NCI-H2227 treated with DMSO at 0.1 percent for 48 hours (cell line): Measurements from ENCODE around the gene HDAC10.

ENCODE experiments used
- DNase-seq: peaks from one replicate; lab custom pipeline; 2025; lab: John Stamatoyannopoulos, UW

HDAC10 gene

DNA sequence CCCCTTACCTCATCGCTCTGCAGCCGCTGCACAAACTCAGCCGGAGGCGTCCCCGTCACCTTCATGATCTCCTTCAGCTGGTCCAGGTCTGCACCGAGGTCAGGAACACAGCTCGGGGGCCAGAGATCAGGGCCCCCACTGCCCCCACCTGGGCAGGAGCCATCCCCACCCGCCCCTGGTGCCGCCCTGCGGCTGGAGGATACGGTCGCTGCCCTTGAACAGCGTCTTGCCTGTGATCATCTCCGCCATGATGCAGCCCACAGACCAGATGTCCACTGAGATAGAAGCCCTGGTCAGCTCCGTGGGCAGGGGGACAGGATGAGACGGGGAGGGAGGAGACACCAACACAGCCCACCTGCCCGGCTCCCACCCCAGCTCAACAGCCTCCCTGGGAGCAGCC, 4.5 kb upstream of the HDAC10 start:
- no peak for DNase-seq

DNA sequence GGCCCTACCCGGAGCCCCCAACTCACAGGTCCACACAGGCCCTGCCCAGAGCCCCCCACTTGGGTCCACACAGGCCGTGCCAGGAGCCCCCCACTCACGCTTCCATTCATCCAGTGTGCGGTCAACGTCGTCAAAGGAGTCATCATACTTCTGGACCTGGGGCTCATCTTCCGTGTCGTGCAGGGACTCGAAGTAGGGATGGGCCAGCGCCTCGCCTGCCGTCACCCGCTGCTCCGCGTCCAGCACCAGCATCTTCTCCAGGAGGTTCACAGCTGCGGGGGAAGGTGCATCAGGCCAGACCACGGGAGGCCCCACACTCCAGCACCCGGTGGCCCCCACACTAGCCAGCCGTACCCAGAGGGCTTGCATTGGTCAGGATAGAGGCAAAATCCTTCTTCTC, 4.0 kb upstream of the HDAC10 start:
- DNase-seq = no peak

DNA sequence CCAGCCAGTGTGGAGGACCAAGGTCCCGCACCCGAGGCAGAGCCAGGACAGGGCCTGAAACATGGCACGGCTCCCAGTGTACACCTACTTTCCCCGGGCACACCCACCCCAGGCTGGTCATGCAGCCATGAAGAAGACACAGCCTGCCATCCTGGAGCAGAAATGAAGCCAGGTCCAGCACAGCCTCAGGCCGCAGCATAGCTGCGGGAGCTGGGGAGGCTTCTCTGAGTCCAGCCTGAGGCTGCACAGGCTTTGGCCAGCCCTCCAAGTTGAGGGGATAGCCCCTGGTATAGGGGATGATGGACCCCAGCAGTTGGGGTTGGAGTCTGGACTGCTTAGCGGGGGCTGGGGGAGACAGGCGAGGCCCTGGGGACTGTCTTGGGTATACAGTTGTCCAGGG, 2.9 kb upstream of the HDAC10 start:
- DNase-seq = no peak

DNA sequence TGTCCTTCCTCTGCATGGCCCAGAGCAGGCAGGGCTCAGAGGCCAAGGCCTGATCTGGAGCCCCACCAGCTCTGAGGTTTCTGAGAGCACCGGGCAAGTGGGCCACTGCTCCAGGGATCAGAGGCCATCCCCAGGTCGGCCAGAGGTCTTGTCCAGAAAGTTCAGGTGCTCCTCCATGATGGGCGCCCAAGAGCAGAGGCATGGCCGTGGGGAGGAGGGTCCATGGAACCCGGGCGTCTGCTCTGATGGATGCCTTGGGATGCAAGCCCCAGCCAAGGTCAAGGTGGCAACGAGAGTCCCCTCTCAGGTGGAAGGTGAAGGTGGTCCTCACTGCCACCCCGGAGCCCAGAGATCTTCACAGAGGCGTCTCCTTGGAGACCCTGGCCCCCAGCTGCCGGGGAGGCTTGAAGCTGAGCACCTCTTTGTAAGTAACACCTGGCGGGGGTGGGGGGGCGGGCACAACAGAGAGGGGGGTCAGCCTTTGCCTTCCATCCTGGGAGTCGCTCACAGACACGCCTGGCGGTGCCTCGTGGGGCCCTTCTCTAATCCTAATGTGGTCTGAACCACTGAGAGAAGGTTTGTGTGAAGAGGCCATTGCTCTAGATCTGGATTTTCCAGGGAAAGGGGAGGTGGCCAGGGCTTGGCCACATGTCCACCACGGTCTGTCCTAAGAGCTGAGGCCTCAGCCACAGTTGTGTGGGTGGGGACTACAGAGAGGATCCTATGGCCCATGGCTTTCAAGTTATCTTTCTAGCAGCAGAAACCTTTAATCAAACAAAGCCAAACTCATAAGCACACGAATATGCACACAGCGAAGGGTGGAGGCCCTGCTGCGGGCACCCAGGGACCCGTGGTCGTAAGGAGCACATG, 2.2 kb upstream of the HDAC10 start:
- DNase-seq = no peak

- no peak for DNase-seq
Observed at GRCh38 chr22:50252082-50253045, 1.3 kb upstream of the HDAC10 start.

- no peak for DNase-seq
Observed at GRCh38 chr22:50251477-50252081, 514 bp upstream of the HDAC10 start.

- no peak for DNase-seq
Observed at GRCh38 chr22:50250249-50250554, 863 bp downstream of the HDAC10 start.

GRCh38 chr22:50249341-50250248, 1.5 kb downstream of the HDAC10 start:
- DNase-seq = no peak

- DNase-seq = no peak
Observed at GRCh38 chr22:50248196-50249081, 2.6 kb downstream of the HDAC10 start.

GRCh38 chr22:50247748-50248147, 3.3 kb downstream of the HDAC10 start:
- peak; percentile 64 for DNase-seq

DNA sequence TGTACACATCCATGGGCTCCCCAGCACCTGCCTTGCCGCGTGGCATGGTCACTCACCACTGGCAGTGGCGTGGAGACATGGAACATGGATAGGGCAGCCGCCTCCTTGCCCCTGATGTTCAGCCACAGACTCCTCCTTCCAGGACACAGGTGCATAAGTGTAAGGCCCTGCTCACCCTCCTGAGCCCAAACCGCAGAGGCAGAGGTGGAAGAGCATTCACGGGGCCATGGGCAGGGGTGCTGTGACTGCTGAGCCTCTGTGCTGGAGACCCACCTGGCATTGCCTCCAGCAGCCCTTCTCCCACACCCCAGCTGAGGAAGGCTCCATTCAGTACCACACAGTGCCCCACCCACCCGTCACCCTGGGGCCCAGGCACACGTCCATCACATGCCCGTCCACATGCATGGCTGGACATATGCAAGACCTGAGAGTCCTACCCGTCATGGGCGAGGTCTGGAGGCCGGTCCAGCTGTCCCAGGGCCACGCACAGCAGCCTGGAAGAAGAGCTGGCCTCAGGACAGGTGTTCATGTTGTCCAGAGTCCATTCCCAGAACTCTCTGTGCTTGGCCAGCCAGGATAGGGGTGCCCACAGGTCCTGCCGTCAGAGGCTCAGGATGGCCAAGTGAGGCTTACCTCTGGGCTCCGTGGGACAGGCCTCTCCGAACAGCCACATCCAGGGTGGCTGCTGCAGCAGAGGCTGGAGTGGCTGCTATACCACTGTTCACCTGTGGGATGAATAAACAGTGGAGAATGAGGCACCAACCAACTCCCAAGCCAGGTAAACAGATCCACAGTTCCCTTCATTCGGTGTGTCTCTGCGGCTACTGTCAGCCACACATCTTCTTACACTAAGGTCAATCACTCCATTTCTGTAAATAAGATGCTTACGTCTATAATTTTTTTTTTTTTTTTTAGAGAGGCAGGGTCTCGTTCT, 4.6 kb downstream of the HDAC10 start:
- DNase-seq = no peak

- no peak for DNase-seq
Observed at GRCh38 chr22:50245214-50246072, 5.6 kb downstream of the HDAC10 start.

GRCh38 chr22:50244420-50245213, 6.4 kb downstream of the HDAC10 start, which contains the start of gene TUBGCP6:
TUBGCP6 (minus strand) TSS chr22:50245023; CDS start chr22:50244459, 564 bp downstream.
- peak; percentile 79 for DNase-seq

DNA sequence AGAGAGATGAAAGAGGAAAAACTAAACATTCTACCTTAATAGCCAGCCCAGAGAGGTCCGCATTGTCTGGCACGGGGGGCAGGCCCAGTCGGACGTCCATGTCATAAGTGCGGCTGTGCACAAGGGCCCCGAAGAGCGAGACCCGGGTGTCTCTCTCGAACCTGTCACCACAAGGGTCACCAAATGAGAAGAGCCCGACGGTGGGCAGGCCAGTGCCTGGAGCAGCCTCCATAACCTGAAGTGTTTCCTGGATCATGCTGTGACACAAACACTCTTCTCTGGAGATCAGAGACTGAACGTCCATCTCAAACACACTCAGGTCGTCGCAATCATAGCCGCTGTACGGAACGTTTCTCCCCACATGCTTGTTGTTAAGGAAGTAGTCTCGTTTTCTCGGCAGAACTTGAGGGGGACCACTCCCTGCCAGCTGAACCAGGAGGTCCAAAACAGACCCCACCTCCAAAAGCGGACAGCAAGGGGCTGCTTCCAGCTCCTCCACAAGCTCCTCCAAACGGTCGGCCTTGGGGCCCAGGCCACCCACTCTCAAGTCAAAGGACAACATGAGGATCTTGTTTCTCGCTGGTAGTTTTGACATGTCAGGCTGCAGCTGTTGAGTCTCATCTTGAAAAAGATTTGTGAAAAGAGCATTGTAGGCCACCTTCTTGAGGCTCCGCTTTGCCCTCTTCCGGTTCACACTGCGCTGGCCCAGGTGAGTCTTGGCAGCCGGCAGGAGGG, 7.2 kb downstream of the HDAC10 start:
- no peak for DNase-seq

DNA sequence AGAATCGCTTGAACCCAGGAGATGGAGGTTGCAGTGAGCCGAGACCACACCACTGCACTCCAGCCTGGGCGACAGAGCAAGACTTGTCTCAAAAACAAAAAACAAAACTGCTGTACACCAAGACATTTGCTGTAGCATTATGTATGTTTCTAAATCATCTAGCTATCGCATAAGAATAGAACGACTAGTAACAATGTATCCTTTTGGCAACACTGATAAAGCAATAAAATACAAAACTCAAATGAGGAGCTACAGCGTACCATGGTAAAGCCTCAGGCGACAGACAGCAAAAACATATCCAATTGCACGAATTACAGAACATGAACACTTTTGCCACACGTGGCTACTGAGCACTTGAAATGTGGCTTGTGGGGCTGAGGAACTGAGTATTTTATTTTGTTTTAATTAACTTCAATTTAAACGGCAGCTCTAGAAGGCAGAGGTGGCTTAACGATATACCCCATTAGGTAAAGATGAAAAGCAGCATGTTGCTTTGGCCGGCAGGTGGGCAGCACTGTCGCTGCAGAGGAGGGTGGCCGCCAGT, 8.6 kb downstream of the HDAC10 start:
- DNase-seq = no peak

- DNase-seq = no peak
Observed at GRCh38 chr22:50238755-50239154, 12.3 kb downstream of the HDAC10 start.
